ENCODE results near the gene MLST8. TPM values are rescaled to one million over a fixed set of nuclear protein-coding genes. Genes with fewer than 3 reads are reported as not detected.

MLST8 gene
- polyA plus RNA-seq, 1 donor (not counting 4 experiments of a cell fraction or from before 2014, with no cell fraction given) = 35.7 TPM

DNA sequence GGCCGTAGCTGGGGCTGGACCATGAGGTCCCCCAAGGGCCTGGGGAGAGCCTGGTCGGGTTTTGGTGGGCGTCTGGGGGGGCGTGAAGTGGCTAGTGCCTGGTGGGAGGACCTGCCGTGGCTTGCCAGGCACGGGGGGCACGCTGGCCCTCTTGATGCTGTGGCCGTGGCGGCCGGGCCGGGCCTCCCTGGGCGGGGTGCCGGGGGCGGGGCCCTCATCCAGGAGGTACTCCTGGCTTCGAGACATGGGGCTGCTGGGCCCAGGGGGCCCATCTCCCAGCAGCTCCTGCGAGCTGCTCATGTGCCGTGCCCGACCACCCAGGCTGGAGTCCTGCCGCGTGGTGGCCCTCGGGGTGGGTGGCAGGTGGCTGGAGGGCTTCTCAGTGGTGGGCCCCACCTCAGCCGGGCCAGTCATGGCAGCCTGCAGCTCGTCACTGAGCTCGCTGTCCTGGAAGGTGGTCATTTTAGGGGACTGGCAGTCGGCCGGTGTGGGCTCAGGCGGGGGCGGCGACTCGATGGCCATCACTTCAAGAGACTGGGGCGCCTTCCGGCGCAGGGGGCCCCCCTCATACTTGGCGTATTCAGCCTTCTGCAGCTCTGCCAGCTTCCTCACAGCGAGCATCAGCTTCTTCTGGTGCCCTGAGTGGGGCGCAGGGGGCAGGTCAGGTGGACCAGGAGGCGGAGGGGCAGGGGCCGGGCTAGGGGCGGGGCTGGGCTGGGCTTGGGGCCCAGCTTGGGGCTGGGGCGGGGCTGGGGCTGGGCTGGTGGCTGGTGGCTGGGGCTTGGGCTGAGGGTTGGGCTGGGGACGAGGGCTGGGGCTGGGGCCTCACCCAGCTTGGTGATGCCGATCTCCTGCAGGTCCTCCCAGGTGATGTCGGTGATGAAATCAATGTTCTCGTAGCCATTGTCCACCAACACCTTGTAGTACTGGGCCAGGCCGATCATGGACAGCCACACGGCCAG lies 24.0 kb upstream of the MLST8 start:
- peaks cover 4% of the 10 kb centered on the region for H3K4me1 ChIP-seq (ENCODE audit: control insufficient read depth, extremely low read depth, insufficient read depth, low read length)
- peaks cover 5% of the 10 kb centered on the region for H3K27me3 ChIP-seq (ENCODE audit: control insufficient read depth, extremely low read depth, insufficient read depth, low read length)
- H3K9me3 ChIP-seq (ENCODE audit: control insufficient read depth, low read depth, low read length) = no peaks in the 10 kb centered on the region
- H3K27ac ChIP-seq (ENCODE audit: control insufficient read depth, insufficient read depth, low read length) = no peak overlapping the region
- TF ChIP-seq EZH2 (IDR thresholded peaks at IDR 0.05; ENCODE audit: low read length) = no peak
- TF ChIP-seq, protein P1, sequence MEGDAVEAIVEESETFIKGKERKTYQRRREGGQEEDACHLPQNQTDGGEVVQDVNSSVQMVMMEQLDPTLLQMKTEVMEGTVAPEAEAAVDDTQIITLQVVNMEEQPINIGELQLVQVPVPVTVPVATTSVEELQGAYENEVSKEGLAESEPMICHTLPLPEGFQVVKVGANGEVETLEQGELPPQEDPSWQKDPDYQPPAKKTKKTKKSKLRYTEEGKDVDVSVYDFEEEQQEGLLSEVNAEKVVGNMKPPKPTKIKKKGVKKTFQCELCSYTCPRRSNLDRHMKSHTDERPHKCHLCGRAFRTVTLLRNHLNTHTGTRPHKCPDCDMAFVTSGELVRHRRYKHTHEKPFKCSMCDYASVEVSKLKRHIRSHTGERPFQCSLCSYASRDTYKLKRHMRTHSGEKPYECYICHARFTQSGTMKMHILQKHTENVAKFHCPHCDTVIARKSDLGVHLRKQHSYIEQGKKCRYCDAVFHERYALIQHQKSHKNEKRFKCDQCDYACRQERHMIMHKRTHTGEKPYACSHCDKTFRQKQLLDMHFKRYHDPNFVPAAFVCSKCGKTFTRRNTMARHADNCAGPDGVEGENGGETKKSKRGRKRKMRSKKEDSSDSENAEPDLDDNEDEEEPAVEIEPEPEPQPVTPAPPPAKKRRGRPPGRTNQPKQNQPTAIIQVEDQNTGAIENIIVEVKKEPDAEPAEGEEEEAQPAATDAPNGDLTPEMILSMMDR (optimal IDR thresholded peaks at IDR 0.05 in 1 of 3, IDR thresholded peaks at IDR 0.05 in 1 of 3, conservative IDR thresholded peaks at IDR 0.05 in 1 of 3; ENCODE audit: extremely low read depth in 1 of 3, insufficient read depth in 2 of 3, low read length in 3 of 3) = no peak
- no peak overlapping the region for H3K4me2 ChIP-seq (ENCODE audit: control insufficient read depth, extremely low read depth, insufficient read depth, low read depth, low read length)
- no peak overlapping the region for H3K9ac ChIP-seq (ENCODE audit: control insufficient read depth, extremely low read depth, insufficient read depth, low read length)
- no peak overlapping the region for H3K4me3 ChIP-seq (ENCODE audit: control insufficient read depth in 2 of 3, extremely low read depth in 1 of 3, insufficient read depth in 2 of 3, low read depth in 1 of 3, low read length in 3 of 3)
- H4K20me1 ChIP-seq (ENCODE audit: control insufficient read depth, extremely low read depth, insufficient read depth, low read length) = no peaks in the 10 kb centered on the region
- DNase-seq (ENCODE audit: low read depth, low spot score) (no peak), FAIRE-seq (no peak)
- peaks cover 6 to 8% of the 10 kb centered on the region in 2 experiments for H3K36me3 ChIP-seq (ENCODE audit: control insufficient read depth in 2 of 2, extremely low read depth in 1 of 2, insufficient read depth in 2 of 2, low read length in 2 of 2)
- H3K9me1 ChIP-seq (ENCODE audit: control insufficient read depth, extremely low read depth, insufficient read depth, low read length) = no peaks in the 10 kb centered on the region
- no peak overlapping the region for H2AFZ ChIP-seq (ENCODE audit: control insufficient read depth, low read length)
- no peaks in the 10 kb centered on the region for H3K79me2 ChIP-seq (ENCODE audit: control insufficient read depth, insufficient read depth, low read length)
- dilution Hi-C loops (cut with MboI; ENCODE audit: extremely low pct_ligation_motif_present, low sequenced_read_pairs) = no loop called here

DNA sequence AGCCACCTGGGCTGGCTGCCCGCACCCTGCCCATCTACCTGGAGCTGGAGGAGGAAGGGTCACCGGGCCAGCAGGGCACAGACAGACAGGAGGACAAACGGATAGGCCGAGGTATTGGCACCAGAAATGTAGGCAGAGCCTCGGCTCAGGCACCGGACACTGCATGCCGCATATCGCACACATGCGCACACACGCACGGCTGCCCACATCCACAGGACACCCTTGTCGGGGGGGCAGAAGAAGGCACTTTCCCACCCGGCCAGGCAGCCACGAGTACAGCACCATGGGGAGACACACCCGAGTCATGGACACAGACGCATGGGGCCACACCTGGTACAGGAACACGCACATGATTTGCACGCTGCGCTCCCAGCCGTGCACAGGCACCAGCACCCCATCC lies 23.3 kb upstream of the MLST8 start:
- H3K9ac ChIP-seq (ENCODE audit: control insufficient read depth, extremely low read depth, insufficient read depth, low read length) = no peak overlapping the region
- peaks cover 4% of the 10 kb centered on the region for H3K4me1 ChIP-seq (ENCODE audit: control insufficient read depth, extremely low read depth, insufficient read depth, low read length)
- no peak overlapping the region for H3K4me3 ChIP-seq (ENCODE audit: control insufficient read depth in 2 of 3, extremely low read depth in 1 of 3, insufficient read depth in 2 of 3, low read depth in 1 of 3, low read length in 3 of 3)
- H3K79me2 ChIP-seq (ENCODE audit: control insufficient read depth, insufficient read depth, low read length) = no peaks in the 10 kb centered on the region
- H3K27ac ChIP-seq (ENCODE audit: control insufficient read depth, insufficient read depth, low read length) = no peak overlapping the region
- no peaks in the 10 kb centered on the region for H3K9me1 ChIP-seq (ENCODE audit: control insufficient read depth, extremely low read depth, insufficient read depth, low read length)
- dilution Hi-C loops (cut with MboI; ENCODE audit: extremely low pct_ligation_motif_present, low sequenced_read_pairs) = no loop called here
- H3K27me3 ChIP-seq (ENCODE audit: control insufficient read depth, extremely low read depth, insufficient read depth, low read length) = peaks cover 5% of the 10 kb centered on the region
- H3K4me2 ChIP-seq (ENCODE audit: control insufficient read depth, extremely low read depth, insufficient read depth, low read depth, low read length) = no peak overlapping the region
- no peaks in the 10 kb centered on the region for H4K20me1 ChIP-seq (ENCODE audit: control insufficient read depth, extremely low read depth, insufficient read depth, low read length)
- DNase-seq (ENCODE audit: low read depth, low spot score) (no peak), FAIRE-seq (no peak)
- H3K36me3 ChIP-seq (ENCODE audit: control insufficient read depth in 2 of 2, extremely low read depth in 1 of 2, insufficient read depth in 2 of 2, low read length in 2 of 2) = peaks cover 3 to 5% of the 10 kb centered on the region in 2 experiments
- H3K9me3 ChIP-seq (ENCODE audit: control insufficient read depth, low read depth, low read length) = no peaks in the 10 kb centered on the region
- TF ChIP-seq, protein P1 (optimal IDR thresholded peaks at IDR 0.05 in 1 of 3, IDR thresholded peaks at IDR 0.05 in 1 of 3, conservative IDR thresholded peaks at IDR 0.05 in 1 of 3; ENCODE audit: extremely low read depth in 1 of 3, insufficient read depth in 2 of 3, low read length in 3 of 3) = no peak
- no peak for TF ChIP-seq EZH2 (IDR thresholded peaks at IDR 0.05; ENCODE audit: low read length)
- H2AFZ ChIP-seq (ENCODE audit: control insufficient read depth, low read length) = no peak overlapping the region

All from keratinocyte (primary cell).